H1 (cell line): Measurements from ENCODE around the gene RFFL. TPM values are rescaled to one million over a fixed set of nuclear protein-coding genes. Genes with fewer than 3 reads are reported as not detected.

ENCODE experiments used
- CTCF ChIA-PET: fragments of 300-600 bp; sonication (Branson Sonifier 250); formaldehyde crosslinking; loops from one replicate; lab custom pipeline; 2021; ENCODE audit not compliant: partially characterized antibody; lab: Charles Lee
- POLR2A ChIA-PET: fragments of 300-600 bp; sonication (Branson Sonifier 250); formaldehyde crosslinking; loops from one replicate; lab custom pipeline; 2021; ENCODE audit warnings: inconsistent platforms; ENCODE audit not compliant: partially characterized antibody; lab: Charles Lee
- DNase-seq, 2 experiments: peaks; one replicate each; pipeline versions ENCODE4 v3.0.0 to v3.0.0-alpha.2; 2010 to 2022; ENCODE audit warnings: low spot score in 2 of 2, low read depth in 1 of 2, mixed read lengths in 1 of 2
- FAIRE-seq: peaks from 2 replicates; lab custom pipeline; 2011; peaks lifted over from hg19 to GRCh38; lab: Jason Lieb, UNC
- H2AFZ ChIP-seq: 2 replicates; pipeline ENCODE4 v1.8.1; 2012; ENCODE audit warnings: low read length, inconsistent platforms
- H2AK5ac ChIP-seq: 2 replicates; pipeline ENCODE4 v1.6.1; 2013; ENCODE audit warnings: low read depth, low read length
- H2BK120ac ChIP-seq: replicated peaks from 2 replicates; pipeline ENCODE3; 2013; ENCODE audit warnings: low read depth, low read length, inconsistent platforms
- H2BK12ac ChIP-seq: 2 replicates; pipeline ENCODE4 v1.6.1; 2013; ENCODE audit warnings: low read depth, low read length
- H2BK15ac ChIP-seq: 2 replicates; pipeline ENCODE4 v1.6.1; 2013; ENCODE audit warnings: low read length
- H2BK20ac ChIP-seq: 2 replicates; pipeline ENCODE4 v1.6.1; 2013; ENCODE audit warnings: low read length
- H2BK5ac ChIP-seq: 2 replicates; pipeline ENCODE4 v1.6.1; 2013; ENCODE audit warnings: low read depth, low read length
- H3K14ac ChIP-seq: 2 replicates; pipeline ENCODE4 v1.6.1; 2013; ENCODE audit warnings: inconsistent platforms; ENCODE audit not compliant: insufficient read length
- H3K18ac ChIP-seq: 2 replicates; pipeline ENCODE4 v1.6.1; 2013; ENCODE audit warnings: low read length; ENCODE audit errors: extremely low read depth
- H3K23ac ChIP-seq: 2 replicates; pipeline ENCODE4 v1.6.1; 2013; ENCODE audit warnings: inconsistent platforms; ENCODE audit not compliant: insufficient read length
- H3K23me2 ChIP-seq: 2 replicates; pipeline ENCODE4 v1.6.1; 2013; ENCODE audit warnings: low read depth, low read length
- H3K27ac ChIP-seq: 2 replicates; pipeline ENCODE4 v1.6.1; 2011; ENCODE audit warnings: low read depth, low read length, inconsistent platforms
- H3K27me3 ChIP-seq, 4 experiments: replicated peaks in 1 of 4; 1 replicate in 1 of 4; 2 replicates in 3 of 4; pipeline versions ENCODE4 v1.6.1 to v1.8.1; 2011 to 2013; ENCODE audit warnings: low read length in 3 of 4, mild to moderate bottlenecking in 3 of 4, inconsistent platforms in 2 of 4, mixed read lengths in 2 of 4, moderate library complexity in 1 of 4; ENCODE audit not compliant: control insufficient read depth in 3 of 4, insufficient read depth in 3 of 4; ENCODE audit errors: extremely low read depth in 1 of 4
- H3K36me3 ChIP-seq, 4 experiments: 2 replicates each; pipeline versions ENCODE4 v1.6.1 to v1.8.1; 2011 to 2013; ENCODE audit warnings: mild to moderate bottlenecking in 4 of 4, low read length in 3 of 4, moderate library complexity in 2 of 4, control low read depth in 1 of 4, inconsistent platforms in 1 of 4; ENCODE audit not compliant: insufficient read depth in 4 of 4, control insufficient read depth in 2 of 4
- H3K4ac ChIP-seq: replicated peaks from 2 replicates; pipeline ENCODE3; 2013; ENCODE audit warnings: low read length, low read depth, mixed read lengths, inconsistent platforms; ENCODE audit not compliant: insufficient read length
- H3K4me1 ChIP-seq, 4 experiments: replicated peaks in 1 of 4; 1 replicate in 1 of 4; 2 replicates in 3 of 4; pipeline versions ENCODE4 v1.6.1 to v1.8.1; 2011 to 2013; ENCODE audit warnings: low read length in 3 of 4, inconsistent platforms in 2 of 4, mixed read lengths in 1 of 4; ENCODE audit not compliant: insufficient read depth in 4 of 4, control insufficient read depth in 3 of 4
- H3K4me2 ChIP-seq, 2 experiments: 2 replicates each; pipeline versions ENCODE4 v1.6.1 to v1.8.1; 2011 to 2013; ENCODE audit warnings: low read depth in 2 of 2, low read length in 2 of 2, control low read depth in 1 of 2, inconsistent platforms in 1 of 2, mild to moderate bottlenecking in 1 of 2; ENCODE audit not compliant: insufficient read depth in 1 of 2
- H3K4me3 ChIP-seq, 4 experiments: fragments of 200-600, 300-600 bp in 1 of 4; sonication (generic), shearing (Covaris generic), sonication (Bioruptor Twin) in 1 of 4; 2 replicates each; pipeline versions ENCODE4 v1.5.1 to v1.8.1; 2011 to 2016; ENCODE audit warnings: low read length in 4 of 4, low read depth in 3 of 4, control low read depth in 2 of 4, inconsistent platforms in 2 of 4, mild to moderate bottlenecking in 2 of 4, mixed read lengths in 1 of 4, moderate library complexity in 1 of 4; ENCODE audit not compliant: insufficient read depth in 2 of 4; ENCODE audit errors: extremely low read depth in 1 of 4
- H3K56ac ChIP-seq: replicated peaks from 2 replicates; pipeline ENCODE3; 2013; ENCODE audit warnings: low read depth, mild to moderate bottlenecking, mixed read lengths, low read length, inconsistent platforms; ENCODE audit not compliant: insufficient read length
- H3K79me1 ChIP-seq: 2 replicates; pipeline ENCODE4 v1.6.1; 2013; ENCODE audit warnings: low read depth, low read length, control low read depth
- H3K79me2 ChIP-seq, 2 experiments: 2 replicates each; pipeline versions ENCODE4 v1.6.1 to v1.8.1; 2012 to 2013; ENCODE audit warnings: low read length in 2 of 2, mild to moderate bottlenecking in 2 of 2, inconsistent platforms in 1 of 2; ENCODE audit not compliant: insufficient read depth in 2 of 2, control insufficient read depth in 1 of 2
- H3K9ac ChIP-seq, 4 experiments: replicated peaks in 1 of 4; 1 replicate in 1 of 4; 2 replicates in 3 of 4; pipeline versions ENCODE4 v1.6.1 to v1.8.1; 2011 to 2013; ENCODE audit warnings: low read depth in 3 of 4, low read length in 3 of 4, control low read depth in 2 of 4, mild to moderate bottlenecking in 2 of 4, moderate library complexity in 2 of 4, inconsistent platforms in 1 of 4; ENCODE audit errors: extremely low read depth in 1 of 4
- H3K9me3 ChIP-seq, 2 experiments: 2 replicates each; pipeline versions ENCODE4 v1.6.1 to v1.8.1; 2012 to 2013; ENCODE audit warnings: mild to moderate bottlenecking in 2 of 2, moderate library complexity in 2 of 2, control low read depth in 1 of 2, inconsistent platforms in 1 of 2, low read depth in 1 of 2, low read length in 1 of 2, mixed read lengths in 1 of 2; ENCODE audit not compliant: insufficient read depth in 2 of 2
- H4K20me1 ChIP-seq, 2 experiments: replicated peaks in 1 of 2; 2 replicates each; pipeline versions ENCODE3 to v1.8.1; 2011 to 2013; ENCODE audit warnings: inconsistent platforms in 2 of 2, low read length in 2 of 2, mild to moderate bottlenecking in 1 of 2; ENCODE audit not compliant: insufficient read depth in 2 of 2, control insufficient read depth in 1 of 2
- H4K5ac ChIP-seq: 2 replicates; pipeline ENCODE4 v1.6.1; 2013; ENCODE audit warnings: low read length, low read depth, mixed read lengths, inconsistent platforms; ENCODE audit not compliant: insufficient read length
- H4K8ac ChIP-seq: 2 replicates; pipeline ENCODE4 v1.8.0; 2013; ENCODE audit warnings: mild to moderate bottlenecking, moderate library complexity, low read length, inconsistent platforms; ENCODE audit not compliant: insufficient read depth; ENCODE audit errors: extremely low read depth
- H4K91ac ChIP-seq: replicated peaks from 2 replicates; pipeline ENCODE3; 2013; ENCODE audit warnings: low read length, mixed read lengths, inconsistent platforms; ENCODE audit not compliant: insufficient read length
- EGR1 ChIP-seq: IDR thresholded peaks from 2 replicates; pipeline ENCODE4 v1.6.1; 2011; ENCODE audit warnings: low read depth, low read length, borderline replicate concordance
- HDAC2 ChIP-seq, 2 experiments: fragments of 300-600 bp in 1 of 2; sonication (generic) in 1 of 2; IDR thresholded peaks; 2 replicates each; pipeline ENCODE4 v1.6.1; 2011 to 2012; ENCODE audit warnings: low read depth in 2 of 2, low read length in 2 of 2, mild to moderate bottlenecking in 2 of 2, moderate library complexity in 2 of 2, borderline replicate concordance in 1 of 2, inconsistent platforms in 1 of 2
- RFX5 ChIP-seq: IDR thresholded peaks from 2 replicates; pipeline ENCODE4 v1.6.1; 2011; ENCODE audit warnings: low read depth, low read length, improper control_type of control experiment, borderline replicate concordance
- SIRT6 ChIP-seq: IDR thresholded peaks from one replicate; pipeline ENCODE4 v1.7.1; 2012; ENCODE audit warnings: low read length, inconsistent platforms
- SP4 ChIP-seq: IDR thresholded peaks from 2 replicates; pipeline ENCODE4 v1.6.1; 2012; ENCODE audit warnings: low read length, inconsistent platforms
- WGBS, 2 experiments: shearing (Covaris generic) in 1 of 2; methylation state at CpG; one replicate each; pipeline versions ENCODE4 v1.1.6 to v1.1.7; 2013 to 2015; ENCODE audit warnings: low lambda C conversion rate in 2 of 2, mixed read lengths in 2 of 2, inconsistent platforms in 1 of 2, low coverage in 1 of 2, missing lambda C conversion rate in 1 of 2; ENCODE audit not compliant: insufficient replicate concordance in 2 of 2, insufficient coverage in 1 of 2, insufficient read length in 1 of 2; ENCODE audit errors: extremely low coverage in 1 of 2, missing lambda C conversion rate in 1 of 2; 5-methylcytosine and 5-hydroxymethylcytosine counted together
- polyA plus RNA-seq, 7 experiments: library from polyadenylated mRNA; depleted of rRNA in 3 of 7; stranded (reverse) in 5 of 7; unstranded in 2 of 7; fragments of >200 nt in 5 of 7; fragments of 200-250 nt in 2 of 7; gene quantifications; 1 replicate in 5 of 7; 2 replicates in 1 of 7; 4 replicates in 1 of 7; pipeline versions ENCODE4 v1.2.1 to v1.2.3, GENCODE V29; 2011 to 2013; ENCODE audit warnings: missing spikeins in 2 of 7, mixed read lengths in 2 of 7
- total RNA-seq: library from RNA; stranded (reverse); fragmentation: NEBNext Ultra II Directional; extraction: Animal tissue kit (Norgen Biotek cat#: 25700); gene quantifications from 2 replicates; pipeline ENCODE4 v1.2.1, GENCODE V29; 2021

RFFL gene
- total and polyA plus RNA-seq, 2 of the 8 experiments (the other 6 are each of a cell fraction or from before 2014, with no cell fraction given): 14.0 to 24.5 TPM

DNA sequence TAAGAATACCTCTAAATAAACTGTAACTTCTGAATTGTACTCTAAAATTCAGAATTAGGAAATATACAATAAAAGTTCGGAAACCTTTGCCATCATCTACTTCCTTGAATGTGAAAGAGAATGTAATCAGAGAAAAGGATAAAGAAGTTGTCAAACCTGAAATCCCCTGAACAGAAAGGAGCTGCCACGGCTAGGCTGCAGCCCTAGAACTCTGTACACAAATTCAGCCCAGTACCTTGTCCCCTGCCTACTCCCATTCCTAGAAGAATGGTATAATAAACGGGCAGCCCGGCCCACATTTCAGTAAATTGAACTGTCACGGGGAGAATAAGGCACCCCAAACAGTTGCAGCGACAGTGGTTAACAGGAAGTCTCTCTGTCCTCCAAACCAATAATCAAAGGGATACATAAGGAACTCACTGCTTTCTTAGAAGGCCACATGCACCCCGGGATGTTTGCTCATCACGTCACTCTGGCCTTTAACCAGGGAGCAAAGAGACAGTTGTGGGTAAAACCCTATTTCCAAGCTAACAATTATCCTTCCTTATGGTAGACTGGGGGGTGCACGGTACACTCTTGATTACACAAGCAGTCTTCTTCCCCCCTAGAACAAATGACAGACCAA, 24.3 kb upstream of the RFFL start:
- ChIA-PET CTCF (interaction anchor here (0.6 to 1.4 kb wide), 5 partner anchors 31 to 1151 kb away, joined by 3 to 4 read pairs (median 3); no protein-coding TSS in a partner anchor), POLR2A (interaction anchor here (1.0 to 1.6 kb wide), 4 partner anchors 11 to 80 kb away, joined by 3 to 7 read pairs (median 4); partner anchors contain the start of gene RFFL)
- Histone ChIP-seq H2BK20ac (no peak overlapping the region), H3K18ac (no peak overlapping the region), H3K4ac (no peak overlapping the region), H3K23ac (no peak overlapping the region), H3K27me3 (no peaks in the 10 kb centered on the region), H2BK5ac (no peak overlapping the region), H3K56ac (no peak overlapping the region), H3K27ac (no peak overlapping the region), H2BK120ac (no peak overlapping the region), H3K23me2 (peaks cover 12% of the 10 kb centered on the region; the same call in 1 of the 2 replicates), H3K79me2 (peaks cover 0 to 2% of the 10 kb centered on the region in 2 experiments; a peak in 1 of 4 replicates), H4K5ac (no peak overlapping the region), H2BK12ac (no peak overlapping the region), H3K4me2 (peak overlapping the region; percentile 74 to 86), H2AFZ (no peak overlapping the region), H3K4me1 (peaks cover 6 to 23% (median 11%) of the 10 kb centered on the region in 4 experiments), H4K8ac (no peak overlapping the region), H3K4me3 (peak overlapping the region; percentile 53 to 86 (median 76)), H2BK15ac (no peak overlapping the region), H4K20me1 (no peaks in the 10 kb centered on the region), H3K9me3 (no peaks in the 10 kb centered on the region), H3K9ac (no peak overlapping the region), H2AK5ac (no peak overlapping the region), H3K14ac (no peak overlapping the region), H3K36me3 (no peaks in the 10 kb centered on the region), H3K79me1 (no peaks in the 10 kb centered on the region; the same call in 1 of the 2 replicates), H4K91ac (no peak overlapping the region)
- TF ChIP-seq EGR1: no peak
- TF ChIP-seq SIRT6: no peak
- TF ChIP-seq SP4: no peak
- no peak for TF ChIP-seq RFX5
- no peak for TF ChIP-seq HDAC2 (IDR thresholded peaks at IDR 0.05; ENCODE audit: borderline replicate concordance in 1 of 2, low read depth in 2 of 2, low read length in 2 of 2)
- 60% methylated on average over 9 of the region's 9 CpGs; no CpG with 5 or more reads in 1 of the 2 experiments for WGBS, 2 experiments
- DNase-seq (no peak), FAIRE-seq (no peak)
